Measurements from ENCODE around the gene PIP4K2C. TPM values are rescaled to one million over a fixed set of nuclear protein-coding genes. Genes with fewer than 3 reads are reported as not detected.

Gene PIP4K2C
- total and polyA plus RNA-seq, 2 of the 4 experiments (the other 2 are of a cell fraction) = 12.5 to 23.1 TPM

- H3K9me1 ChIP-seq (ENCODE audit: insufficient read depth, low read length) = peaks cover 8% of the 10 kb centered on the region; the same call in 1 of the 2 replicates
- H3K4me3 ChIP-seq (ENCODE audit: insufficient read depth, low read depth, low read length) = no peak overlapping the region
- H3K4me1 ChIP-seq (ENCODE audit: control insufficient read depth, insufficient read depth, low read length) = peaks cover 4% of the 10 kb centered on the region
- H3K4ac ChIP-seq (ENCODE audit: low read depth, low read length) = no peak overlapping the region
- no peak for DNase-seq
- 65% methylated on average over 2 of the region's 5 CpGs; no CpG with 5 or more reads in 1 of the 2 experiments for WGBS, 2 experiments (ENCODE audit: extremely low coverage in 2 of 2, insufficient read length in 1 of 2)
- ChIA-PET CTCF (interaction anchor here (0.7 to 0.9 kb wide), 2 partner anchors 17 to 32 kb away, joined by 3 read pairs; partner anchors contain the start of gene B4GALNT1), POLR2A (ENCODE audit: unreplicated experiment) (no interaction called here)
- no peak overlapping the region for H3K14ac ChIP-seq (replicated peaks; ENCODE audit: low read depth, low read length)
- H3K36me3 ChIP-seq (ENCODE audit: control insufficient read depth, insufficient read depth, low read length) = peaks cover 36% of the 10 kb centered on the region
- peaks cover 0 to 13% of the 10 kb centered on the region in 2 experiments; a peak in 2 of 4 replicates for H3K79me1 ChIP-seq (ENCODE audit: low read depth in 1 of 2, low read length in 2 of 2)
- H3K18ac ChIP-seq (ENCODE audit: low read depth, low read length) = no peak overlapping the region
- H2BK20ac ChIP-seq (ENCODE audit: low read depth, low read length) = no peak overlapping the region
- no peak overlapping the region for H2BK5ac ChIP-seq (ENCODE audit: low read depth, low read length, poor library complexity, severe bottlenecking)
- no peak overlapping the region for H3K56ac ChIP-seq (ENCODE audit: extremely low read depth, insufficient read depth, low read length)
- ATAC-seq (ENCODE audit: low read depth) = no peak
- no peak overlapping the region for H2BK120ac ChIP-seq (ENCODE audit: low read depth, low read length)
- H4K8ac ChIP-seq (ENCODE audit: low read depth in 2 of 2, low read length in 2 of 2) = no peak overlapping the region
- H3K23ac ChIP-seq (ENCODE audit: low read depth, low read length) = no peak overlapping the region
- H4K5ac ChIP-seq (ENCODE audit: low read depth, low read length) = no peak overlapping the region
- no peak overlapping the region for H3K27ac ChIP-seq (ENCODE audit: insufficient read depth, low read length)
- H2AFZ ChIP-seq (replicated peaks; ENCODE audit: low read length, poor library complexity) = no peak overlapping the region
- peaks cover 10% of the 10 kb centered on the region for H3K27me3 ChIP-seq (ENCODE audit: control insufficient read depth, insufficient read depth, low read length)
- intact Hi-C loops (cut with micrococcal nuclease) = no loop called here
- BruUV-seq (replicated peaks) = no TSS peak
- dilution Hi-C loops (cut with HindIII; ENCODE audit: low sequenced_read_pairs, unreplicated experiment) = no loop called here
- no peak overlapping the region for H4K91ac ChIP-seq (ENCODE audit: insufficient read depth, low read depth, low read length)
- H2BK15ac ChIP-seq (ENCODE audit: low read depth, low read length) = no peak overlapping the region
- no peaks in the 10 kb centered on the region for H4K20me1 ChIP-seq (ENCODE audit: insufficient read depth, low read length)
- no peak overlapping the region for H2AK9ac ChIP-seq (replicated peaks; ENCODE audit: low read depth, low read length, poor library complexity)
- H2AK5ac ChIP-seq (ENCODE audit: low read depth, low read length) = no peak overlapping the region
- H3K9me3 ChIP-seq (ENCODE audit: control insufficient read depth, insufficient read depth, low read length) = no peaks in the 10 kb centered on the region
- no peak overlapping the region for H3K4me2 ChIP-seq (ENCODE audit: low read depth, low read length)
- in situ Hi-C loops (cut with MboI; ENCODE audit: low sequenced_read_pairs) = no loop called here
- no peak overlapping the region for H3K9ac ChIP-seq (ENCODE audit: low read depth, low read length)
- no peak for TF ChIP-seq ELK1 (IDR thresholded peaks at IDR 0.05; ENCODE audit: borderline replicate concordance, low read depth, low read length)
- no peak for TF ChIP-seq BHLHE40 (IDR thresholded peaks at IDR 0.05; ENCODE audit: low read depth, low read length)
- TF ChIP-seq RAD21 (IDR thresholded peaks at IDR 0.05; ENCODE audit: low read length) = no peak
- no peak for TF ChIP-seq SMC3 (IDR thresholded peaks at IDR 0.05; ENCODE audit: low read depth, low read length)
- no peak for TF ChIP-seq POLR2A (IDR thresholded peaks at IDR 0.05; ENCODE audit: low read depth, low read length)
- no peak for TF ChIP-seq RFX5 (IDR thresholded peaks at IDR 0.05; ENCODE audit: low read depth, low read length)
- TF ChIP-seq RCOR1 (IDR thresholded peaks at IDR 0.05; ENCODE audit: insufficient replicate concordance, low read length) = no peak
- TF ChIP-seq MAFK (IDR thresholded peaks at IDR 0.05; ENCODE audit: low read depth, low read length) = no peak
- no peak for TF ChIP-seq USF2 (IDR thresholded peaks at IDR 0.05; ENCODE audit: low read depth, low read length)
These were observed 24.6 kb downstream of the PIP4K2C start for GRCh38 chr12:57615637-57616036.

Measured in IMR-90 (cell line).